Neural progenitor cell (in vitro differentiated cells): ENCODE results near the gene VCL.

ENCODE experiments used
- CTCF ChIP-seq: fragments of 200-600 bp; sonication (generic); IDR thresholded peaks from 2 replicates; pipeline ENCODE4 v1.5.1; 2017; ENCODE audit warnings: antibody characterized with exemption, mild to moderate bottlenecking
- EZH2 ChIP-seq: fragments of 200-600 bp; sonication (generic); IDR thresholded peaks from 2 replicates; pipeline ENCODE4 v1.6.1; 2017; ENCODE audit warnings: antibody characterized with exemption, mild to moderate bottlenecking, moderate library complexity

- TF ChIP-seq CTCF (no peak), EZH2 (no peak)
These were observed 95.7 kb downstream of the VCL start for GRCh38 chr10:74093530-74094164.
